Caco-2 (cell line): Measurements from ENCODE around the gene MUC6. TPM values are rescaled to one million over a fixed set of nuclear protein-coding genes. Genes with fewer than 3 reads are reported as not detected.

Experiments used
- BruUV-seq: library from RNA; stranded (reverse); fragments of 400-500 nt; replicated peaks from 2 replicates; lab custom pipeline; 2021; lab: Mats Ljungman, UMichigan
- CTCF ChIA-PET: fragments of 300-600 bp; sonication (Branson Sonifier 250); formaldehyde crosslinking; loops from one replicate; lab custom pipeline; 2022; ENCODE audit warnings: antibody characterized with exemption; lab: Charles Lee
- POLR2A ChIA-PET: fragments of 300-600 bp; sonication (Branson Sonifier 250); formaldehyde crosslinking; loops from one replicate; lab custom pipeline; 2022; ENCODE audit warnings: antibody characterized with exemption; lab: Charles Lee
- DNase-seq, 2 experiments: peaks; one replicate each; pipeline versions ENCODE4 v3.0.0 to v3.0.0-alpha.2; 2020 to 2022
- H3K27me3 ChIP-seq: replicated peaks from 2 replicates; pipeline ENCODE4 v1.6.0; 2011; ENCODE audit warnings: low read length; ENCODE audit not compliant: control insufficient read depth, insufficient read depth
- H3K36me3 ChIP-seq: 2 replicates; pipeline ENCODE4 v1.5.1; 2011; ENCODE audit warnings: low read length; ENCODE audit not compliant: control insufficient read depth, insufficient read depth
- H3K4me1 ChIP-seq: fragments of 250-450 bp; sonication (Bioruptor Pico); 2 replicates; pipeline ENCODE4 v1.5.1; 2020; ENCODE audit warnings: mild to moderate bottlenecking
- H3K4me3 ChIP-seq: 2 replicates; pipeline ENCODE4 v1.5.1; 2011; ENCODE audit warnings: low read depth, mild to moderate bottlenecking, control low read depth, low read length
- H3K9me3 ChIP-seq: fragments of 250-450 bp; sonication (Bioruptor Pico); 2 replicates; pipeline ENCODE4 v1.5.1; 2020; ENCODE audit warnings: mild to moderate bottlenecking, moderate library complexity
- H3K27ac Mint-ChIP-seq: one replicate; pipeline ENCODE4 v1.8.0; 2022; ENCODE audit warnings: mixed read lengths; ENCODE audit not compliant: unreplicated experiment
- H3K27me3 Mint-ChIP-seq: one replicate; pipeline ENCODE4 v1.8.0; 2022; ENCODE audit warnings: mixed read lengths; ENCODE audit not compliant: insufficient read depth, unreplicated experiment
- H3K36me3 Mint-ChIP-seq: one replicate; pipeline ENCODE4 v1.8.0; 2022; ENCODE audit warnings: mild to moderate bottlenecking, mixed read lengths; ENCODE audit not compliant: insufficient read depth, unreplicated experiment
- H3K4me1 Mint-ChIP-seq: one replicate; pipeline ENCODE4 v1.8.0; 2022; ENCODE audit warnings: low read depth, mixed read lengths; ENCODE audit not compliant: unreplicated experiment
- H3K4me3 Mint-ChIP-seq: one replicate; pipeline ENCODE4 v1.8.0; 2022; ENCODE audit warnings: mild to moderate bottlenecking, moderate library complexity, mixed read lengths; ENCODE audit not compliant: unreplicated experiment
- H3K9me3 Mint-ChIP-seq: one replicate; pipeline ENCODE4 v1.8.0; 2022; ENCODE audit warnings: mixed read lengths; ENCODE audit not compliant: unreplicated experiment
- CTCF ChIP-seq, 2 experiments: fragments of 200-600 bp in 1 of 2; IDR thresholded peaks; 1 replicate in 1 of 2; 2 replicates in 1 of 2; pipeline versions ENCODE4 v1.5.1 to v1.8.0; 2011 to 2022; ENCODE audit warnings: antibody characterized with exemption in 1 of 2, control low read depth in 1 of 2, inconsistent platforms in 1 of 2, low read depth in 1 of 2, low read length in 1 of 2, mild to moderate bottlenecking in 1 of 2, moderate library complexity in 1 of 2; ENCODE audit not compliant: insufficient read depth in 1 of 2, severe bottlenecking in 1 of 2, unreplicated experiment in 1 of 2
- intact Hi-C: fragments of 100-400 bp; cut with micrococcal nuclease; formaldehyde crosslinking; loops from one replicate; pipeline ENCODE4 v1.10.0; 2022; ENCODE audit not compliant: unreplicated experiment
- total RNA-seq: library from RNA; stranded (reverse); gene quantifications from 2 replicates; pipeline ENCODE4 v1.2.3, GENCODE V29; 2022

MUC6 gene
- total RNA-seq, 1 experiment from 2014 or later = not detected

GRCh38 chr11:971092-971690, 65.3 kb downstream of the MUC6 start:
- H3K4me3 Mint-ChIP-seq = no peak overlapping the region
- Histone ChIP-seq H3K27me3 (no peaks in the 10 kb centered on the region), H3K4me3 (no peak overlapping the region), H3K4me1 (no peaks in the 10 kb centered on the region), H3K9me3 (no peaks in the 10 kb centered on the region), H3K36me3 (peaks cover 4% of the 10 kb centered on the region)
- no peaks in the 10 kb centered on the region for H3K27me3 Mint-ChIP-seq
- no peak for TF ChIP-seq CTCF (IDR thresholded peaks at IDR 0.05; ENCODE audit: insufficient read depth in 1 of 2, low read depth in 1 of 2, low read length in 1 of 2, severe bottlenecking in 1 of 2, unreplicated experiment in 1 of 2)
- H3K27ac Mint-ChIP-seq = no peak overlapping the region
- no TSS peak for BruUV-seq
- no peak for DNase-seq
- no peaks in the 10 kb centered on the region for H3K9me3 Mint-ChIP-seq
- H3K36me3 Mint-ChIP-seq = peaks cover 88% of the 10 kb centered on the region
- CTCF ChIA-PET = no interaction called here
- intact Hi-C loops = no loop called here
- no peaks in the 10 kb centered on the region for H3K4me1 Mint-ChIP-seq
- POLR2A ChIA-PET = no interaction called here

- H3K36me3 ChIP-seq = peaks cover 4% of the 10 kb centered on the region
- H3K27me3 Mint-ChIP-seq = no peaks in the 10 kb centered on the region
- H3K9me3 ChIP-seq = no peaks in the 10 kb centered on the region
- BruUV-seq = no TSS peak
- no peaks in the 10 kb centered on the region for H3K9me3 Mint-ChIP-seq
- DNase-seq = no peak
- CTCF ChIA-PET = no interaction called here
- H3K27me3 ChIP-seq = no peaks in the 10 kb centered on the region
- TF ChIP-seq CTCF (IDR thresholded peaks at IDR 0.05; ENCODE audit: insufficient read depth in 1 of 2, low read depth in 1 of 2, low read length in 1 of 2, severe bottlenecking in 1 of 2, unreplicated experiment in 1 of 2) = no peak
- POLR2A ChIA-PET = no interaction called here
- no peak overlapping the region for H3K4me3 ChIP-seq
- no peak overlapping the region for H3K4me3 Mint-ChIP-seq
- H3K4me1 Mint-ChIP-seq = no peaks in the 10 kb centered on the region
- no peaks in the 10 kb centered on the region for H3K4me1 ChIP-seq
- H3K36me3 Mint-ChIP-seq = peaks cover 87% of the 10 kb centered on the region
- H3K27ac Mint-ChIP-seq = no peak overlapping the region
- intact Hi-C loops = no loop called here
Measured at GRCh38 chr11:970319-970871, 66.1 kb downstream of the MUC6 start.

GRCh38 chr11:969651-970205, 66.8 kb downstream of the MUC6 start:
- peaks cover 4% of the 10 kb centered on the region for H3K36me3 ChIP-seq
- POLR2A ChIA-PET = no interaction called here
- no peaks in the 10 kb centered on the region for H3K4me1 Mint-ChIP-seq
- CTCF ChIA-PET = no interaction called here
- intact Hi-C loops = no loop called here
- H3K27me3 Mint-ChIP-seq = no peaks in the 10 kb centered on the region
- no peak for TF ChIP-seq CTCF (IDR thresholded peaks at IDR 0.05; ENCODE audit: insufficient read depth in 1 of 2, low read depth in 1 of 2, low read length in 1 of 2, severe bottlenecking in 1 of 2, unreplicated experiment in 1 of 2)
- H3K9me3 Mint-ChIP-seq = no peaks in the 10 kb centered on the region
- no TSS peak for BruUV-seq
- no peak overlapping the region for H3K4me3 Mint-ChIP-seq
- H3K9me3 ChIP-seq = no peaks in the 10 kb centered on the region
- no peak overlapping the region for H3K4me3 ChIP-seq
- DNase-seq = no peak
- no peak overlapping the region for H3K27ac Mint-ChIP-seq
- no peaks in the 10 kb centered on the region for H3K4me1 ChIP-seq
- no peaks in the 10 kb centered on the region for H3K27me3 ChIP-seq
- H3K36me3 Mint-ChIP-seq = peaks cover 84% of the 10 kb centered on the region
